GM12878 (cell line): ENCODE measurements around the gene CTXND1. TPM values are rescaled to one million over a fixed set of nuclear protein-coding genes. Genes with fewer than 3 reads are reported as not detected.

Experiments
- ATAC-seq: fragments of 200-7000 bp; cut with Tn5 transposase; 3 replicates; pipeline ENCODE4 v1.9.1; 2020; ENCODE audit warnings: mild to moderate bottlenecking, moderate library complexity
- BruUV-seq: library from RNA; stranded (reverse); fragments of 400-500 nt; replicated peaks from 2 replicates; lab custom pipeline; 2021; lab: Mats Ljungman, UMichigan
- CTCF ChIA-PET: fragments of 300-600 bp; sonication (Branson Sonifier 250); formaldehyde crosslinking; extraction: SDS; loops from one replicate; lab custom pipeline; 2021; ENCODE audit warnings: inconsistent platforms; lab: Yijun Ruan, JAX
- POLR2A ChIA-PET: fragments of 350-600 bp; formaldehyde crosslinking; extraction: SDS; loops from one replicate; lab custom pipeline; 2021; ENCODE audit warnings: inconsistent platforms; lab: Charles Lee
- RAD21 ChIA-PET: fragments of 300-600 bp; sonication (Branson Sonifier 250); formaldehyde crosslinking; loops from one replicate; lab custom pipeline; 2023; ENCODE audit warnings: antibody characterized with exemption; ENCODE audit not compliant: unreplicated experiment; lab: Charles Lee
- SMC1A ChIA-PET: fragments of 300-600 bp; sonication (Branson Sonifier 250); formaldehyde crosslinking; loops from one replicate; lab custom pipeline; 2023; ENCODE audit not compliant: unreplicated experiment, uncharacterized antibody; lab: Charles Lee
- DNase-seq: peaks from one replicate; pipeline ENCODE4 v3.0.0-alpha.2; 2011; ENCODE audit warnings: low read depth, low spot score
- FAIRE-seq: peaks from 3 replicates; lab custom pipeline; 2011; peaks lifted over from hg19 to GRCh38; lab: Jason Lieb, UNC
- H2AFZ ChIP-seq: 2 replicates; pipeline ENCODE4 v1.6.0; 2011; ENCODE audit warnings: low read depth, low read length, control low read depth; ENCODE audit not compliant: control insufficient read depth
- H3K27ac ChIP-seq: 2 replicates; pipeline ENCODE4 v1.5.1; 2011; ENCODE audit warnings: control low read depth; ENCODE audit not compliant: control insufficient read depth, insufficient read depth
- H3K27me3 ChIP-seq, 2 experiments: replicated peaks in 1 of 2; 2 replicates each; pipeline versions ENCODE4 v1.6.0 to v1.6.1; 2011; ENCODE audit warnings: low read length in 1 of 2; ENCODE audit not compliant: control insufficient read depth in 2 of 2, insufficient read depth in 2 of 2
- H3K36me3 ChIP-seq, 2 experiments: 2 replicates each; pipeline ENCODE4 v1.5.1; 2011; ENCODE audit warnings: low read length in 1 of 2; ENCODE audit not compliant: control insufficient read depth in 2 of 2, insufficient read depth in 2 of 2
- H3K4me1 ChIP-seq: 2 replicates; pipeline ENCODE4 v1.6.1; 2011; ENCODE audit warnings: mild to moderate bottlenecking, low read length, moderate library complexity, mixed read lengths; ENCODE audit not compliant: control insufficient read depth, insufficient read depth
- H3K4me2 ChIP-seq: 2 replicates; pipeline ENCODE4 v1.6.0; 2011; ENCODE audit warnings: control low read depth; ENCODE audit not compliant: control insufficient read depth, insufficient read depth
- H3K4me3 ChIP-seq: fragments of 200-600 bp; sonication (generic); 2 replicates; pipeline ENCODE4 v1.5.1; 2016
- H3K79me2 ChIP-seq: 2 replicates; pipeline ENCODE4 v1.6.0; 2011; ENCODE audit warnings: low read length; ENCODE audit not compliant: control insufficient read depth, insufficient read depth
- H3K9ac ChIP-seq: 2 replicates; pipeline ENCODE4 v1.8.0; 2011; ENCODE audit warnings: low read length, control low read depth, mixed read lengths; ENCODE audit not compliant: control insufficient read depth, insufficient read depth
- H3K9me3 ChIP-seq: replicated peaks from 3 replicates; pipeline ENCODE4 v1.5.1; 2011; ENCODE audit warnings: mild to moderate bottlenecking, low read length; ENCODE audit not compliant: control insufficient read depth, insufficient read depth
- H4K20me1 ChIP-seq: 2 replicates; pipeline ENCODE4 v1.6.0; 2011; ENCODE audit not compliant: control insufficient read depth, insufficient read depth
- CHD2 ChIP-seq: IDR thresholded peaks from 2 replicates; pipeline ENCODE4 v1.6.1; 2011; ENCODE audit warnings: low read depth, low read length, improper control_type of control experiment, borderline replicate concordance
- JUND ChIP-seq: IDR thresholded peaks from 2 replicates; pipeline ENCODE4 v1.6.1; 2012; ENCODE audit warnings: low read depth, mild to moderate bottlenecking, low read length, improper control_type of control experiment, moderate library complexity
- MEF2A ChIP-seq: IDR thresholded peaks from 2 replicates; pipeline ENCODE4 v1.6.1; 2011; ENCODE audit warnings: low read depth, mild to moderate bottlenecking, low read length, moderate library complexity; ENCODE audit not compliant: insufficient read depth
- NFXL1 ChIP-seq: fragments of 450-650 bp; IDR thresholded peaks from 2 replicates; pipeline ENCODE4 v1.6.1; 2017; ENCODE audit warnings: antibody characterized with exemption, mild to moderate bottlenecking, borderline replicate concordance
- RELA ChIP-seq: fragments of 450-650 bp; IDR thresholded peaks from 2 replicates; pipeline ENCODE4 v1.8.0; 2014; ENCODE audit warnings: borderline replicate concordance; ENCODE audit not compliant: partially characterized antibody
- SMAD1 ChIP-seq: fragments of 450-650 bp; IDR thresholded peaks from 2 replicates; pipeline ENCODE4 v1.6.1; 2018; ENCODE audit warnings: mild to moderate bottlenecking, low read depth; ENCODE audit not compliant: partially characterized antibody
- SMARCA5 ChIP-seq: fragments of 450-650 bp; IDR thresholded peaks from 2 replicates; pipeline ENCODE4 v1.6.1; 2017; ENCODE audit warnings: mild to moderate bottlenecking
- SUZ12 ChIP-seq: fragments of 200-600 bp; sonication (generic); IDR thresholded peaks from one replicate; pipeline ENCODE4 v1.6.1; 2018; ENCODE audit warnings: antibody characterized with exemption, mild to moderate bottlenecking; ENCODE audit not compliant: unreplicated experiment
- TCF12 ChIP-seq: IDR thresholded peaks from 2 replicates; pipeline ENCODE4 v1.6.1; 2011; ENCODE audit warnings: low read depth, mild to moderate bottlenecking, low read length
- ZNF217 ChIP-seq: fragments of 450-650 bp; IDR thresholded peaks from 2 replicates; pipeline ENCODE4 v1.6.1; 2017; ENCODE audit warnings: antibody characterized with exemption, mild to moderate bottlenecking
- ZSCAN29 ChIP-seq: fragments of 450-650 bp; IDR thresholded peaks from 2 replicates; pipeline ENCODE4 v1.6.1; 2017; ENCODE audit warnings: mild to moderate bottlenecking, moderate library complexity
- ZZZ3 ChIP-seq: IDR thresholded peaks from 2 replicates; pipeline ENCODE4 v1.6.1; 2011; ENCODE audit warnings: low read depth; ENCODE audit not compliant: control insufficient read depth, insufficient read length
- WGBS: methylation state at CpG from one replicate; pipeline ENCODE4 v1.1.6; 2016; ENCODE audit warnings: low lambda C conversion rate; ENCODE audit not compliant: insufficient replicate concordance, insufficient coverage; ENCODE audit errors: missing lambda C conversion rate; 5-methylcytosine and 5-hydroxymethylcytosine counted together
- in situ Hi-C: fragments of 300-500 bp; cut with MboI; formaldehyde crosslinking; loops from 9 replicates; pipeline ENCODE4 v1.14.3; 2018; ENCODE audit warnings: mixed read lengths
- intact Hi-C: fragments of 100-400 bp; cut with micrococcal nuclease; formaldehyde crosslinking; loops from one replicate; pipeline ENCODE4 v1.14.2; 2022; ENCODE audit not compliant: unreplicated experiment
- polyA plus RNA-seq, 11 experiments: library from polyadenylated mRNA; depleted of rRNA in 4 of 11; unstranded in 6 of 11; stranded (reverse) in 5 of 11; fragments of >200 nt; fragmentation: Nextera tagmentation in 4 of 11; fragmentation: Illumina TruSeq in 1 of 11; extraction: Ambion mirVana in 4 of 11; extraction: Trizol in 1 of 11; gene quantifications; 1 replicate in 1 of 11; 2 replicates in 10 of 11; pipeline versions ENCODE4 v1.2.1 to v1.2.3, GENCODE V29; 2011 to 2016; ENCODE audit warnings: inconsistent platforms in 2 of 11, missing spikeins in 2 of 11, low read depth in 1 of 11
- total RNA-seq, 4 experiments: library from RNA; depleted of rRNA in 3 of 4; stranded (reverse); fragments of >200 nt in 3 of 4; fragmentation: Illumina TruSeq in 1 of 4; extraction: Trizol in 1 of 4; gene quantifications; 2 replicates each; pipeline versions ENCODE4 v1.2.1 to v1.2.3, GENCODE V29; 2013 to 2021
- TF ChIP-seq, protein P1 (sequence below): fragments of 450-650 bp; IDR thresholded peaks from 2 replicates; pipeline ENCODE4 v1.6.1; 2016; ENCODE audit warnings: mild to moderate bottlenecking
- TF ChIP-seq, protein P2 (sequence below): IDR thresholded peaks from 2 replicates; pipeline ENCODE4 v1.6.1; 2012; ENCODE audit warnings: improper control_type of control experiment, low read depth, low read length; ENCODE audit not compliant: insufficient replicate concordance
- TF ChIP-seq, protein P3 (sequence below): IDR thresholded peaks from 2 replicates; pipeline ENCODE4 v1.6.1; 2012; ENCODE audit warnings: low read depth, low read length, improper control_type of control experiment
- TF ChIP-seq, protein P4 (sequence below): IDR thresholded peaks from 2 replicates; pipeline ENCODE4 v1.6.1; 2012; ENCODE audit warnings: low read depth, low read length, improper control_type of control experiment

Gene CTXND1
- total and polyA plus RNA-seq, 10 of the 15 experiments (the other 5 are each of a cell fraction or from before 2014, with no cell fraction given), result under 0.01 to 0.03 (median 0.02) TPM; not detected in 7

DNA sequence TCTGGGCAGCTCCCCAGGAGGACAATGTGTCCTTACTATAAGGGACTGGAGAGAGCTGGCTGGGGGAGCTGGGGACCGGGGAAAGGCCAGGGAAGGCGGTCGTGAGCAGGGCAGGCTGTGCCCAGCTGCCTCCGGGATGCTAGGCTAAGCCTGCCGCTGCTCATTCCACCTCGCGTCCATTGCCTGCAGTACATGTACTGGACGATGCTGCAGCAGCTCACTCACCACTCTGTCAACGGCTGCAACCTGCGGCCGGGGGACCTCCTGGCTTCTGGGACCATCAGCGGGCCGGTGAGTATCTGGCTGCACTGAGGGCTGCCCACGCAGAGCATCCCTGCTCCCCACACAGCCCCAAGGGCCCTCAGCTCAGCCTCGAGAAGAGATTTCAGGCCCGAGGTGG, 72.1 kb downstream of the CTXND1 start:
- Histone ChIP-seq H3K4me2 (no peak overlapping the region), H3K4me1 (no peaks in the 10 kb centered on the region), H2AFZ (no peak overlapping the region), H3K9me3 (no peaks in the 10 kb centered on the region), H3K27ac (no peak overlapping the region), H3K9ac (no peak overlapping the region), H3K36me3 (peaks cover 1 to 6% of the 10 kb centered on the region in 2 experiments), H3K27me3 (no peaks in the 10 kb centered on the region), H3K79me2 (no peaks in the 10 kb centered on the region), H3K4me3 (no peak overlapping the region), H4K20me1 (no peaks in the 10 kb centered on the region)
- in situ Hi-C loops (loop anchor here (10.0 kb wide), 2 partner anchors 405 to 795 kb away; no protein-coding TSS in a partner anchor), intact Hi-C loops (loop anchor here (10.0 kb wide), 2 partner anchors 285 to 405 kb away; partner anchors contain the start of gene MTHFS)
- ChIA-PET POLR2A (interaction anchor here (0.6 kb wide), 1 partner anchor 57 kb away, joined by 5 read pairs; no protein-coding TSS in a partner anchor), RAD21 (no interaction called here), CTCF (interaction anchor here (0.6 kb wide), 1 partner anchor 326 kb away, joined by 3 read pairs; no protein-coding TSS in a partner anchor), SMC1A (no interaction called here)
- BruUV-seq, result no TSS peak
- DNase-seq, result no peak
- no peak for ATAC-seq
- WGBS, result 89% methylated on average over 14 of the region's 16 CpGs
- TF ChIP-seq ZNF217 (no peak), SMARCA5 (no peak), RELA (no peak), SMAD1 (no peak), SUZ12 (no peak), JUND (no peak), NFXL1 (no peak), ZZZ3 (no peak), MEF2A (no peak), TCF12 (no peak), CHD2 (no peak), ZSCAN29 (no peak)
- TF ChIP-seq, protein P1, sequence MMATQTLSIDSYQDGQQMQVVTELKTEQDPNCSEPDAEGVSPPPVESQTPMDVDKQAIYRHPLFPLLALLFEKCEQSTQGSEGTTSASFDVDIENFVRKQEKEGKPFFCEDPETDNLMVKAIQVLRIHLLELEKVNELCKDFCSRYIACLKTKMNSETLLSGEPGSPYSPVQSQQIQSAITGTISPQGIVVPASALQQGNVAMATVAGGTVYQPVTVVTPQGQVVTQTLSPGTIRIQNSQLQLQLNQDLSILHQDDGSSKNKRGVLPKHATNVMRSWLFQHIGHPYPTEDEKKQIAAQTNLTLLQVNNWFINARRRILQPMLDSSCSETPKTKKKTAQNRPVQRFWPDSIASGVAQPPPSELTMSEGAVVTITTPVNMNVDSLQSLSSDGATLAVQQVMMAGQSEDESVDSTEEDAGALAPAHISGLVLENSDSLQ, result no peak
- TF ChIP-seq, protein P2, sequence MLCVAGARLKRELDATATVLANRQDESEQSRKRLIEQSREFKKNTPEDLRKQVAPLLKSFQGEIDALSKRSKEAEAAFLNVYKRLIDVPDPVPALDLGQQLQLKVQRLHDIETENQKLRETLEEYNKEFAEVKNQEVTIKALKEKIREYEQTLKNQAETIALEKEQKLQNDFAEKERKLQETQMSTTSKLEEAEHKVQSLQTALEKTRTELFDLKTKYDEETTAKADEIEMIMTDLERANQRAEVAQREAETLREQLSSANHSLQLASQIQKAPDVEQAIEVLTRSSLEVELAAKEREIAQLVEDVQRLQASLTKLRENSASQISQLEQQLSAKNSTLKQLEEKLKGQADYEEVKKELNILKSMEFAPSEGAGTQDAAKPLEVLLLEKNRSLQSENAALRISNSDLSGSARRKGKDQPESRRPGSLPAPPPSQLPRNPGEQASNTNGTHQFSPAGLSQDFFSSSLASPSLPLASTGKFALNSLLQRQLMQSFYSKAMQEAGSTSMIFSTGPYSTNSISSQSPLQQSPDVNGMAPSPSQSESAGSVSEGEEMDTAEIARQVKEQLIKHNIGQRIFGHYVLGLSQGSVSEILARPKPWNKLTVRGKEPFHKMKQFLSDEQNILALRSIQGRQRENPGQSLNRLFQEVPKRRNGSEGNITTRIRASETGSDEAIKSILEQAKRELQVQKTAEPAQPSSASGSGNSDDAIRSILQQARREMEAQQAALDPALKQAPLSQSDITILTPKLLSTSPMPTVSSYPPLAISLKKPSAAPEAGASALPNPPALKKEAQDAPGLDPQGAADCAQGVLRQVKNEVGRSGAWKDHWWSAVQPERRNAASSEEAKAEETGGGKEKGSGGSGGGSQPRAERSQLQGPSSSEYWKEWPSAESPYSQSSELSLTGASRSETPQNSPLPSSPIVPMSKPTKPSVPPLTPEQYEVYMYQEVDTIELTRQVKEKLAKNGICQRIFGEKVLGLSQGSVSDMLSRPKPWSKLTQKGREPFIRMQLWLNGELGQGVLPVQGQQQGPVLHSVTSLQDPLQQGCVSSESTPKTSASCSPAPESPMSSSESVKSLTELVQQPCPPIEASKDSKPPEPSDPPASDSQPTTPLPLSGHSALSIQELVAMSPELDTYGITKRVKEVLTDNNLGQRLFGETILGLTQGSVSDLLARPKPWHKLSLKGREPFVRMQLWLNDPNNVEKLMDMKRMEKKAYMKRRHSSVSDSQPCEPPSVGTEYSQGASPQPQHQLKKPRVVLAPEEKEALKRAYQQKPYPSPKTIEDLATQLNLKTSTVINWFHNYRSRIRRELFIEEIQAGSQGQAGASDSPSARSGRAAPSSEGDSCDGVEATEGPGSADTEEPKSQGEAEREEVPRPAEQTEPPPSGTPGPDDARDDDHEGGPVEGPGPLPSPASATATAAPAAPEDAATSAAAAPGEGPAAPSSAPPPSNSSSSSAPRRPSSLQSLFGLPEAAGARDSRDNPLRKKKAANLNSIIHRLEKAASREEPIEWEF, result no peak
- TF ChIP-seq, protein P3, sequence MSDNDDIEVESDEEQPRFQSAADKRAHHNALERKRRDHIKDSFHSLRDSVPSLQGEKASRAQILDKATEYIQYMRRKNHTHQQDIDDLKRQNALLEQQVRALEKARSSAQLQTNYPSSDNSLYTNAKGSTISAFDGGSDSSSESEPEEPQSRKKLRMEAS, result no peak
- TF ChIP-seq, protein P4, sequence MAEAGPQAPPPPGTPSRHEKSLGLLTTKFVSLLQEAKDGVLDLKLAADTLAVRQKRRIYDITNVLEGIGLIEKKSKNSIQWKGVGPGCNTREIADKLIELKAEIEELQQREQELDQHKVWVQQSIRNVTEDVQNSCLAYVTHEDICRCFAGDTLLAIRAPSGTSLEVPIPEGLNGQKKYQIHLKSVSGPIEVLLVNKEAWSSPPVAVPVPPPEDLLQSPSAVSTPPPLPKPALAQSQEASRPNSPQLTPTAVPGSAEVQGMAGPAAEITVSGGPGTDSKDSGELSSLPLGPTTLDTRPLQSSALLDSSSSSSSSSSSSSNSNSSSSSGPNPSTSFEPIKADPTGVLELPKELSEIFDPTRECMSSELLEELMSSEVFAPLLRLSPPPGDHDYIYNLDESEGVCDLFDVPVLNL, result no peak
- FAIRE-seq, result no peak
